OCI-LY1 (cell line): ENCODE measurements around the gene PROSER2.

Source experiments
- H2AFZ ChIP-seq: fragments of 200-600 bp; sonication (generic), shearing (Covaris generic); 2 replicates; pipeline ENCODE4 v1.6.0; 2014; ENCODE audit warnings: antibody characterized with exemption, mild to moderate bottlenecking, low read length
- H3F3A ChIP-seq: fragments of 200-600 bp; sonication (generic), shearing (Covaris generic); 2 replicates; pipeline ENCODE4 v1.6.0; 2014; ENCODE audit warnings: mild to moderate bottlenecking, antibody characterized with exemption, low read length, moderate library complexity; ENCODE audit not compliant: insufficient read depth
- H3K27ac ChIP-seq: fragments of 200-600 bp; sonication (generic); 2 replicates; pipeline ENCODE4 v1.5.1; 2014; ENCODE audit warnings: low read length, mixed run types, mild to moderate bottlenecking, low read depth; ENCODE audit not compliant: poor library complexity, severe bottlenecking
- H3K27me3 ChIP-seq: fragments of 200-600 bp; sonication (generic); 2 replicates; pipeline ENCODE4 v1.6.0; 2014; ENCODE audit warnings: antibody characterized with exemption, mild to moderate bottlenecking, low read length, moderate library complexity; ENCODE audit not compliant: insufficient read depth
- H3K36me3 ChIP-seq: fragments of 200-600 bp; sonication (generic); 2 replicates; pipeline ENCODE4 v1.6.1; 2014; ENCODE audit warnings: mild to moderate bottlenecking, antibody characterized with exemption, low read length, moderate library complexity, mixed read lengths; ENCODE audit not compliant: insufficient read depth
- H3K4me1 ChIP-seq: fragments of 200-600 bp; sonication (generic); 2 replicates; pipeline ENCODE4 v1.5.1; 2014; ENCODE audit warnings: mild to moderate bottlenecking, low read length, moderate library complexity; ENCODE audit not compliant: insufficient read depth, severe bottlenecking
- H3K4me2 ChIP-seq: fragments of 200-600 bp; sonication (generic), shearing (Covaris generic); 2 replicates; pipeline ENCODE4 v1.6.1; 2014; ENCODE audit warnings: low read length
- H3K4me3 ChIP-seq: fragments of 200-600 bp; sonication (generic); 2 replicates; pipeline ENCODE4 v1.5.1; 2014; ENCODE audit warnings: low read length, low read depth, mild to moderate bottlenecking, mixed read lengths; ENCODE audit not compliant: poor library complexity, severe bottlenecking
- H3K79me2 ChIP-seq: fragments of 200-600 bp; shearing (Covaris generic); 2 replicates; pipeline ENCODE4 v1.6.1; 2016; ENCODE audit warnings: mixed run types, low read length, mixed read lengths; ENCODE audit not compliant: insufficient read depth
- H3K9ac ChIP-seq: fragments of 200-600 bp; sonication (generic), shearing (Covaris generic); 2 replicates; pipeline ENCODE4 v1.6.1; 2014; ENCODE audit warnings: mild to moderate bottlenecking, low read length, mixed read lengths
- H3K9me2 ChIP-seq: fragments of 200-600 bp; sonication (generic), shearing (Covaris generic); 2 replicates; pipeline ENCODE4 v1.6.1; 2014; ENCODE audit warnings: low read depth, mild to moderate bottlenecking, low read length, mixed read lengths
- H3K9me3 ChIP-seq: fragments of 200-600 bp; shearing (Covaris generic); 2 replicates; pipeline ENCODE4 v1.6.1; 2014; ENCODE audit warnings: low read length, mixed read lengths
- H4K20me1 ChIP-seq: fragments of 200-600 bp; sonication (generic), shearing (Covaris generic); 2 replicates; pipeline ENCODE4 v1.6.0; 2016; ENCODE audit warnings: mild to moderate bottlenecking, low read length; ENCODE audit not compliant: insufficient read depth
- EZH2 ChIP-seq: fragments of 200-600 bp; sonication (generic), shearing (Covaris generic); IDR thresholded peaks from 2 replicates; pipeline ENCODE4 v1.8.0; 2017; ENCODE audit warnings: borderline replicate concordance, mixed run types, mild to moderate bottlenecking, antibody characterized with exemption, low read length, moderate library complexity, mixed read lengths
- TF ChIP-seq, protein P1 (sequence below): fragments of 200-600 bp; sonication (generic), shearing (Covaris generic); IDR thresholded peaks from 2 replicates; pipeline ENCODE4 v1.5.1; 2017; ENCODE audit warnings: mild to moderate bottlenecking, antibody characterized with exemption, low read length, moderate library complexity, mixed read lengths

PROSER2 gene

GRCh38 chr10:11895108-11895466, 71.9 kb downstream of the PROSER2 start:
- Histone ChIP-seq H3K27ac (no peak overlapping the region), H3K4me2 (no peak overlapping the region), H2AFZ (no peak overlapping the region), H3K79me2 (no peaks in the 10 kb centered on the region), H4K20me1 (no peaks in the 10 kb centered on the region), H3K4me3 (no peak overlapping the region), H3K36me3 (no peaks in the 10 kb centered on the region), H3K9ac (no peak overlapping the region), H3K9me2 (no peaks in the 10 kb centered on the region), H3K27me3 (no peaks in the 10 kb centered on the region), H3K4me1 (no peaks in the 10 kb centered on the region), H3F3A (no peaks in the 10 kb centered on the region), H3K9me3 (no peaks in the 10 kb centered on the region)
- no peak for TF ChIP-seq EZH2
- TF ChIP-seq, protein P1, sequence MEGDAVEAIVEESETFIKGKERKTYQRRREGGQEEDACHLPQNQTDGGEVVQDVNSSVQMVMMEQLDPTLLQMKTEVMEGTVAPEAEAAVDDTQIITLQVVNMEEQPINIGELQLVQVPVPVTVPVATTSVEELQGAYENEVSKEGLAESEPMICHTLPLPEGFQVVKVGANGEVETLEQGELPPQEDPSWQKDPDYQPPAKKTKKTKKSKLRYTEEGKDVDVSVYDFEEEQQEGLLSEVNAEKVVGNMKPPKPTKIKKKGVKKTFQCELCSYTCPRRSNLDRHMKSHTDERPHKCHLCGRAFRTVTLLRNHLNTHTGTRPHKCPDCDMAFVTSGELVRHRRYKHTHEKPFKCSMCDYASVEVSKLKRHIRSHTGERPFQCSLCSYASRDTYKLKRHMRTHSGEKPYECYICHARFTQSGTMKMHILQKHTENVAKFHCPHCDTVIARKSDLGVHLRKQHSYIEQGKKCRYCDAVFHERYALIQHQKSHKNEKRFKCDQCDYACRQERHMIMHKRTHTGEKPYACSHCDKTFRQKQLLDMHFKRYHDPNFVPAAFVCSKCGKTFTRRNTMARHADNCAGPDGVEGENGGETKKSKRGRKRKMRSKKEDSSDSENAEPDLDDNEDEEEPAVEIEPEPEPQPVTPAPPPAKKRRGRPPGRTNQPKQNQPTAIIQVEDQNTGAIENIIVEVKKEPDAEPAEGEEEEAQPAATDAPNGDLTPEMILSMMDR, result no peak

GRCh38 chr10:11895598-11895997, 72.4 kb downstream of the PROSER2 start:
- no peaks in the 10 kb centered on the region for H3F3A ChIP-seq
- no peak overlapping the region for H3K4me3 ChIP-seq
- H3K9me3 ChIP-seq, result no peaks in the 10 kb centered on the region
- no peak for TF ChIP-seq EZH2
- TF ChIP-seq, protein P1, result no peak
- H3K4me2 ChIP-seq, result no peak overlapping the region
- no peaks in the 10 kb centered on the region for H4K20me1 ChIP-seq
- H3K27ac ChIP-seq, result no peak overlapping the region
- H2AFZ ChIP-seq, result no peak overlapping the region
- no peaks in the 10 kb centered on the region for H3K36me3 ChIP-seq
- H3K4me1 ChIP-seq, result no peaks in the 10 kb centered on the region
- H3K79me2 ChIP-seq, result no peaks in the 10 kb centered on the region
- H3K9me2 ChIP-seq, result no peaks in the 10 kb centered on the region
- H3K27me3 ChIP-seq, result no peaks in the 10 kb centered on the region; the same call in 1 of the 2 replicates
- no peak overlapping the region for H3K9ac ChIP-seq

DNA sequence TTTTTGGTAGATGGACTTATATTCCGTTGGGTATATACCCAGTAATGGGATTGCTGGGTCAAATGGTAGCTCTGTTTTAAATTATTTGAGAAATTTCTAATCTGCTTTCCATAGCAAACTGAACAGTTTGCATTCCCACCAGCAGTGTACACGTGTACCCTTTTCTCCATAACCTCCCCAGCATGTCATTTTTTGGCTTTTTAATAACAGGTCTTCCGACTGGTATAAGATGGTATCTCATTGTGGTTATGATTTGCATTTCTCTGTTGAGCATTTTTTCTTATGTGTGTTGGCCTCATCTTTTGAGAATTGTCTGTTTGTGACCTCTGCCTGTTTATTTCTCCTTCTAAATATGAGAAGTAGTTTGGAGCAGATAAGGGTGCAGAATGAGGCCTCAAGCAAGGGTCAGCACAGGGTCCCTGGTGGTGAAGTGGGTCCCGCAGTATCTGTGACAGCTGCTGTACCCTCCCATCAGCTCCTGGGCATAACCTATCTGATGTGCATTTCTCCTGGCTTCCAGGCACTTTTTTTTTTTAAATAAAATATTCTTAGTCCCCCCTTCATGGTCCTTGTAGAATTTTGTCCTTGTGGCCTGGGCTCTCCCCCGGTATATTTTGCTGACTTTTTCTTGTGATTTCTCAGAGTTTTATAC, 73.5 kb downstream of the PROSER2 start:
- H3K4me1 ChIP-seq, result no peaks in the 10 kb centered on the region
- no peaks in the 10 kb centered on the region for H3F3A ChIP-seq
- no peak overlapping the region for H3K4me2 ChIP-seq
- H3K36me3 ChIP-seq, result no peaks in the 10 kb centered on the region
- no peaks in the 10 kb centered on the region for H3K79me2 ChIP-seq
- no peaks in the 10 kb centered on the region for H3K9me2 ChIP-seq
- no peaks in the 10 kb centered on the region for H3K9me3 ChIP-seq
- H3K9ac ChIP-seq, result no peak overlapping the region
- no peak overlapping the region for H3K27ac ChIP-seq
- H3K4me3 ChIP-seq, result no peak overlapping the region
- no peak for TF ChIP-seq EZH2
- TF ChIP-seq, protein P1, result no peak
- H4K20me1 ChIP-seq, result no peaks in the 10 kb centered on the region
- peaks cover 3% of the 10 kb centered on the region; the same call in 1 of the 2 replicates for H3K27me3 ChIP-seq
- H2AFZ ChIP-seq, result no peak overlapping the region
